Measurements from ENCODE around the gene LTO1. TPM values are rescaled to one million over a fixed set of nuclear protein-coding genes. Genes with fewer than 3 reads are reported as not detected.
"Not testable (repeated sequence)": the region's sequence is repeated elsewhere in the genome, so short reads cannot be mapped to it uniquely, and the experiment has no call there.

The LTO1 gene
- total RNA-seq, 1 donor from 2014 or later, result 10.9 TPM

- ATAC-seq, result no peak
- no peak for DNase-seq
- intact Hi-C loops (cut with micrococcal nuclease), result no loop called here
Observed at GRCh38 chr11:69625476-69625875, 49.7 kb downstream of the LTO1 start.

GRCh38 chr11:69624293-69624692 is 50.9 kb downstream of the LTO1 start:
- intact Hi-C loops (cut with micrococcal nuclease), result no loop called here

GRCh38 chr11:69622097-69622681 is 53.0 kb downstream of the LTO1 start:
- DNase-seq; ATAC-seq; intact Hi-C loops (cut with micrococcal nuclease): not testable (repeated sequence)

More at GRCh38 chr11:69624293-69624692, 50.9 kb downstream of the LTO1 start:
- ATAC-seq, result no peak
- no peak for DNase-seq

- ATAC-seq, result no peak
- intact Hi-C loops (cut with micrococcal nuclease), result no loop called here
- no peak for DNase-seq
Observed at GRCh38 chr11:69620683-69621290, 54.4 kb downstream of the LTO1 start.

GRCh38 chr11:69618237-69618636 is 56.9 kb downstream of the LTO1 start:
- DNase-seq, result no peak
- intact Hi-C loops (cut with micrococcal nuclease), result no loop called here
- no peak for ATAC-seq

- intact Hi-C loops (cut with micrococcal nuclease), result no loop called here
- DNase-seq (no peak), ATAC-seq (no peak)
Observed at GRCh38 chr11:69617682-69618081, 57.5 kb downstream of the LTO1 start.

GRCh38 chr11:69617220-69617619 is 57.9 kb downstream of the LTO1 start:
- intact Hi-C loops (cut with micrococcal nuclease), result no loop called here
- ATAC-seq (no peak), DNase-seq (no peak)

Other genes with a start within 250 kb of the LTO1 start
- gene LINC01488, start 193.7 kb downstream of the LTO1 start, total RNA-seq, result not detected
- 162 TPM for gene CCND1, start 34.2 kb downstream of the LTO1 start, total RNA-seq
- not detected for gene FGF19, start 28.7 kb upstream of the LTO1 start, total RNA-seq
- not detected for gene FGF4, start 100.0 kb upstream of the LTO1 start, total RNA-seq
- gene FGF3, start 144.1 kb upstream of the LTO1 start, total RNA-seq, result not detected